Neural progenitor cell (in vitro differentiated cells): ENCODE data around the gene MTF2. TPM values are rescaled to one million over a fixed set of nuclear protein-coding genes. Genes with fewer than 3 reads are reported as not detected.
"Not testable (repeated sequence)": the region's sequence is repeated elsewhere in the genome, so short reads cannot be mapped to it uniquely, and the experiment has no call there.

Experiments
- DNase-seq: peaks from one replicate; pipeline ENCODE4 v3.0.0-alpha.2; 2016; ENCODE audit warnings: low spot score
- H2AFZ ChIP-seq: fragments of 200-600 bp; sonication (generic); replicated peaks from 2 replicates; pipeline ENCODE4 v1.6.1; 2016; ENCODE audit warnings: antibody characterized with exemption
- H3F3A ChIP-seq: fragments of 200-600 bp; sonication (generic); 2 replicates; pipeline ENCODE4 v1.6.1; 2016; ENCODE audit warnings: antibody characterized with exemption, low read depth
- H3K27ac ChIP-seq: fragments of 200-600 bp; sonication (generic); 2 replicates; pipeline ENCODE4 v1.5.1; 2016; ENCODE audit warnings: mild to moderate bottlenecking
- H3K27me3 ChIP-seq: fragments of 200-600 bp; sonication (generic); 2 replicates; pipeline ENCODE4 v1.6.1; 2016; ENCODE audit warnings: mild to moderate bottlenecking, moderate library complexity
- H3K36me3 ChIP-seq: fragments of 200-600 bp; sonication (generic); 2 replicates; pipeline ENCODE4 v1.5.1; 2016
- H3K4me1 ChIP-seq: fragments of 200-600 bp; sonication (generic); 2 replicates; pipeline ENCODE4 v1.6.1; 2016; ENCODE audit warnings: mixed run types
- H3K4me2 ChIP-seq: fragments of 200-600 bp; sonication (generic); 2 replicates; pipeline ENCODE4 v1.6.1; 2016
- H3K4me3 ChIP-seq: fragments of 200-600 bp; sonication (generic); 2 replicates; pipeline ENCODE4 v1.5.1; 2016
- H3K79me2 ChIP-seq: fragments of 200-600 bp; sonication (generic); 2 replicates; pipeline ENCODE4 v1.6.1; 2016; ENCODE audit warnings: low read depth
- H3K9ac ChIP-seq: fragments of 200-600 bp; sonication (generic); 2 replicates; pipeline ENCODE4 v1.6.1; 2016
- H3K9me3 ChIP-seq: fragments of 200-600 bp; sonication (generic); 2 replicates; pipeline ENCODE4 v1.5.1; 2016; ENCODE audit warnings: low read depth
- H4K20me1 ChIP-seq: fragments of 200-600 bp; sonication (generic); 2 replicates; pipeline ENCODE4 v1.6.1; 2016; ENCODE audit warnings: low read depth
- H3K27ac Mint-ChIP-seq: 3 replicates; pipeline ENCODE4 v1.8.0; 2021; ENCODE audit warnings: mixed read lengths
- H3K27me3 Mint-ChIP-seq: 2 replicates; pipeline ENCODE4 v1.8.0; 2022; ENCODE audit warnings: low read depth, mild to moderate bottlenecking, inconsistent platforms, moderate library complexity, mixed read lengths; ENCODE audit not compliant: insufficient read depth
- H3K36me3 Mint-ChIP-seq: 3 replicates; pipeline ENCODE4 v1.8.0; 2021; ENCODE audit warnings: mixed read lengths
- H3K4me1 Mint-ChIP-seq: 3 replicates; pipeline ENCODE4 v1.8.0; 2021; ENCODE audit warnings: mixed read lengths
- H3K4me3 Mint-ChIP-seq: 3 replicates; pipeline ENCODE4 v1.8.0; 2021; ENCODE audit warnings: mild to moderate bottlenecking, moderate library complexity, mixed read lengths
- H3K9me3 Mint-ChIP-seq: 3 replicates; pipeline ENCODE4 v1.8.0; 2020; ENCODE audit warnings: mixed read lengths
- EZH2 ChIP-seq: fragments of 200-600 bp; sonication (generic); IDR thresholded peaks from 2 replicates; pipeline ENCODE4 v1.6.1; 2017; ENCODE audit warnings: antibody characterized with exemption, mild to moderate bottlenecking, moderate library complexity
- EZH2phosphoT487 ChIP-seq: fragments of 200-600 bp; sonication (generic); IDR thresholded peaks from 2 replicates; pipeline ENCODE4 v1.6.1; 2017; ENCODE audit warnings: antibody characterized with exemption
- total RNA-seq: library from RNA; depleted of rRNA; stranded (reverse); fragments of >200 nt; gene quantifications from 2 replicates; pipeline ENCODE4 v1.2.3, GENCODE V29; 2015; ENCODE audit warnings: low replicate concordance
- TF ChIP-seq, protein P1 (sequence below): fragments of 200-600 bp; sonication (generic); IDR thresholded peaks from 2 replicates; pipeline ENCODE4 v1.5.1; 2017; ENCODE audit warnings: antibody characterized with exemption, mild to moderate bottlenecking

The MTF2 gene
- total RNA-seq, 1 donor from 2014 or later: 149 TPM

DNA sequence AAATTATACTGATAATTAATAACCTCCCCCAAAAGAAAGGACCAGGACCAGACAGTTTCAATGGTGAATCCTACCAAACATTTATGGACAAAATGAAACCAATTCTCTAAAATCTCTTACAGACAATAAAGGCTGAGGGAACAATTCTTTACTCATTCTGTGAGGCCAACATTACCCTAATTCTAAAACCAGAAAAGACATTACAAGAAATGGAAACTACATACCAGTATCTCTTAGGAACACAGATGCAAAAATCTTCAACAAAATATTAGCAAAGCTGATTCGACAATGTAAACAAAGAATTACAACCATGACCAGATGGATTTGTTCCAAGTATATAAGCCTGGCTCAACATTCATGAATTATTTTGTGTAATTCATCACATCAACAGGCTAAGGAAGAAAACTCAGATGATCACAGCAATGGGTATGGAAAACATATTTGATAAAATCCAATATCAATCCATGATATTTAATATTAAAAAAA lies 92.5 kb downstream of the MTF2 start:
- H3K27me3 Mint-ChIP-seq: no peaks in the 10 kb centered on the region
- no peak for DNase-seq
- H3K27ac ChIP-seq: no peak overlapping the region
- H3F3A ChIP-seq: no peaks in the 10 kb centered on the region
- TF ChIP-seq, protein P1, sequence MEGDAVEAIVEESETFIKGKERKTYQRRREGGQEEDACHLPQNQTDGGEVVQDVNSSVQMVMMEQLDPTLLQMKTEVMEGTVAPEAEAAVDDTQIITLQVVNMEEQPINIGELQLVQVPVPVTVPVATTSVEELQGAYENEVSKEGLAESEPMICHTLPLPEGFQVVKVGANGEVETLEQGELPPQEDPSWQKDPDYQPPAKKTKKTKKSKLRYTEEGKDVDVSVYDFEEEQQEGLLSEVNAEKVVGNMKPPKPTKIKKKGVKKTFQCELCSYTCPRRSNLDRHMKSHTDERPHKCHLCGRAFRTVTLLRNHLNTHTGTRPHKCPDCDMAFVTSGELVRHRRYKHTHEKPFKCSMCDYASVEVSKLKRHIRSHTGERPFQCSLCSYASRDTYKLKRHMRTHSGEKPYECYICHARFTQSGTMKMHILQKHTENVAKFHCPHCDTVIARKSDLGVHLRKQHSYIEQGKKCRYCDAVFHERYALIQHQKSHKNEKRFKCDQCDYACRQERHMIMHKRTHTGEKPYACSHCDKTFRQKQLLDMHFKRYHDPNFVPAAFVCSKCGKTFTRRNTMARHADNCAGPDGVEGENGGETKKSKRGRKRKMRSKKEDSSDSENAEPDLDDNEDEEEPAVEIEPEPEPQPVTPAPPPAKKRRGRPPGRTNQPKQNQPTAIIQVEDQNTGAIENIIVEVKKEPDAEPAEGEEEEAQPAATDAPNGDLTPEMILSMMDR: no peak
- no peak for TF ChIP-seq EZH2phosphoT487
- TF ChIP-seq EZH2: no peak
- H3K4me2 ChIP-seq: no peak overlapping the region
- peaks cover 44% of the 10 kb centered on the region for H3K36me3 Mint-ChIP-seq
- peaks cover 30% of the 10 kb centered on the region for H3K9me3 Mint-ChIP-seq
- no peaks in the 10 kb centered on the region for H3K9me3 ChIP-seq
- H3K4me1 Mint-ChIP-seq: peaks cover 4% of the 10 kb centered on the region
- no peak overlapping the region for H3K27ac Mint-ChIP-seq
- H4K20me1 ChIP-seq: no peaks in the 10 kb centered on the region
- H3K27me3 ChIP-seq: no peaks in the 10 kb centered on the region
- H3K4me3 Mint-ChIP-seq: no peak overlapping the region
- no peak overlapping the region for H3K9ac ChIP-seq
- H2AFZ ChIP-seq: no peak overlapping the region
- H3K79me2 ChIP-seq: peaks cover 89% of the 10 kb centered on the region
- H3K4me1 ChIP-seq: no peaks in the 10 kb centered on the region
- peaks cover 5% of the 10 kb centered on the region for H3K36me3 ChIP-seq
- no peak overlapping the region for H3K4me3 ChIP-seq

DNA sequence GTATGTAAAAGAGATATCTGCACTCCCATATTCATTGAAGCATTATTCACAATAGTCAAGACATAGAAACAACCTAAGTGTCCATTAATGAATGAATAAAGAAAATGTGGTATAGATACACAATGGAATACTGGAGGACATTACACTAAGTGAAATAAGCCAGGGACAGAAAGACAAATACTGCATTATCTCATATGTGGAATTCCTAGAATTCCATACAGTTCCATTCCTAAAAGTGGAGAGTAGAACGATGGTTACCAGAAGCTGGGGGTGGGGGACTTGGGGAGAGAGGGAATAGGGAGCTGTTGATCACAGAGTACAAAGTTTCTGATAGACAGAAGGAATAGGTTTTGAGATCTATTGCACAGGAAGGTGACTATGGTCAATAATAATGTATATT lies 93.7 kb downstream of the MTF2 start:
- peaks cover 5% of the 10 kb centered on the region for H3K36me3 ChIP-seq
- no peaks in the 10 kb centered on the region for H4K20me1 ChIP-seq
- no peak overlapping the region for H3K27ac ChIP-seq
- H3K4me2 ChIP-seq: no peak overlapping the region
- no peaks in the 10 kb centered on the region for H3K9me3 ChIP-seq
- Mint-ChIP-seq H3K27me3 (no peaks in the 10 kb centered on the region), H3K36me3 (peaks cover 34% of the 10 kb centered on the region), H3K9me3 (peaks cover 20% of the 10 kb centered on the region), H3K4me3 (no peak overlapping the region), H3K27ac (no peak overlapping the region), H3K4me1 (peaks cover 6% of the 10 kb centered on the region)
- no peak for DNase-seq
- no peaks in the 10 kb centered on the region for H3F3A ChIP-seq
- TF ChIP-seq EZH2 (no peak), EZH2phosphoT487 (no peak)
- TF ChIP-seq, protein P1: no peak
- H3K4me3 ChIP-seq: no peak overlapping the region
- H3K9ac ChIP-seq: no peak overlapping the region
- H3K27me3 ChIP-seq: no peaks in the 10 kb centered on the region
- H3K79me2 ChIP-seq: peaks cover 98% of the 10 kb centered on the region
- no peak overlapping the region for H2AFZ ChIP-seq
- peaks cover 1% of the 10 kb centered on the region for H3K4me1 ChIP-seq

DNA sequence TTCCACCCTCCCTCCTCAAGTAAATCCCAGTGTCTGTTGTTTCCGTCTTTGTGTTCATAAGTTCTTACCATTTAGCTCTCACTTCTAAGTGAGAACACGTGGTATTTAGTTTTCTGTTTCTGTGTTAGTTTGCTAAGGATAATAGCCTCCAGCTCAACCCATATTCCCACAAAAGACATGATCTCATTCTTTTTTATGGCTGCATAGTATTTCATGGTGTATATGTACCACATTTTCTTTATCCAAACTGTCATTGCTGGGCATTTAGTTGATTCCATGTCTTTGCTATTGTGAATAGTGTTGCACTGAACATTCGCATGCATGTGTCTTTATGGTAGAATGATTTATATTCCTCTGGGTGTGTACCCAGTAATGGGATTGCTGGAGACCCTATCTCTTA lies 95.6 kb downstream of the MTF2 start:
- not testable (repeated sequence) for H3K27me3 ChIP-seq, H3K27me3 Mint-ChIP-seq, H3K27ac ChIP-seq, H3K4me2 ChIP-seq, H3K4me3 ChIP-seq, H2AFZ ChIP-seq, H3K9ac ChIP-seq, H3K36me3 ChIP-seq, H4K20me1 ChIP-seq, DNase-seq, H3F3A ChIP-seq, H3K4me3 Mint-ChIP-seq, H3K27ac Mint-ChIP-seq, H3K4me1 ChIP-seq, H3K9me3 ChIP-seq, H3K9me3 Mint-ChIP-seq
- peaks cover 21% of the 10 kb centered on the region for H3K36me3 Mint-ChIP-seq
- H3K79me2 ChIP-seq: peaks cover 99% of the 10 kb centered on the region
- H3K4me1 Mint-ChIP-seq: peaks cover 18% of the 10 kb centered on the region

DNA sequence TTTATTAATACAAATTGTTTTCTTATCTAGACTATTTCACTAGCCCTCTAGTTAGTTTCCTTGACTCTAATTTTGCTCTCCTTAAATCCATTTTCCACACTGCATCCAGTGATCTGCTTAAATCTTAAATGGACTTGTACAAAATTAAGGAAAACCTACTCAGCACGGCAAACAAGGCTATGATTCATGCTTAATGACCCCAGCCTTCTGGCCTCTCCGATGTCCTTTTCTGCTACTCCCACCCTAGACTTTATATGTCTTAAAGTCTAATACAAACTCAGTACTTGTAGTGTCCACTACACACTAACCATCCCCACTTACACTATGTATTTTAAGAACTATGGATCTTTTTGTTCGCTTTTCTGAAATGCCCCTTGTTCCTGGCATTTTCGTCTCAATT lies 98.9 kb downstream of the MTF2 start:
- H3K27ac Mint-ChIP-seq: no peak overlapping the region
- peaks cover 89% of the 10 kb centered on the region for H3K79me2 ChIP-seq
- TF ChIP-seq, protein P1: no peak
- TF ChIP-seq EZH2 (no peak), EZH2phosphoT487 (no peak)
- H3K9me3 ChIP-seq: no peaks in the 10 kb centered on the region
- no peak for DNase-seq
- H3K4me3 ChIP-seq: peak overlapping the region; percentile 95
- no peaks in the 10 kb centered on the region for H3K36me3 ChIP-seq
- H3K9me3 Mint-ChIP-seq: no peaks in the 10 kb centered on the region
- no peak overlapping the region for H3K9ac ChIP-seq
- H3K4me3 Mint-ChIP-seq: peak overlapping the region; percentile 91
- peak overlapping the region; percentile 85 for H3K4me2 ChIP-seq
- no peaks in the 10 kb centered on the region for H3K27me3 ChIP-seq
- H4K20me1 ChIP-seq: peaks cover 9% of the 10 kb centered on the region
- H3K27me3 Mint-ChIP-seq: peaks cover 2% of the 10 kb centered on the region
- H3K4me1 ChIP-seq: peaks cover 9% of the 10 kb centered on the region
- peaks cover 3% of the 10 kb centered on the region for H3K36me3 Mint-ChIP-seq
- H3K27ac ChIP-seq: no peak overlapping the region
- H2AFZ ChIP-seq: no peak overlapping the region
- peaks cover 16% of the 10 kb centered on the region for H3F3A ChIP-seq
- H3K4me1 Mint-ChIP-seq: peaks cover 24% of the 10 kb centered on the region
